ENCODE results near the gene CHMP2A.

CHMP2A gene

GRCh38 chr19:58551577-58552471 lies 3.1 kb downstream of the CHMP2A start:
- H3K4me3 ChIP-seq (ENCODE audit: low read depth, low read length), result no peak overlapping the region
- no peak for DNase-seq (ENCODE audit: low read depth)
- no peak for TF ChIP-seq CTCF (IDR thresholded peaks at IDR 0.05; ENCODE audit: control insufficient read depth, extremely low read depth, insufficient read depth)

GRCh38 chr19:58551123-58551497 lies 3.8 kb downstream of the CHMP2A start:
- no peak for TF ChIP-seq CTCF (IDR thresholded peaks at IDR 0.05; ENCODE audit: control insufficient read depth, extremely low read depth, insufficient read depth)
- no peak overlapping the region for H3K4me3 ChIP-seq (ENCODE audit: low read depth, low read length)
- DNase-seq (ENCODE audit: low read depth), result no peak

GRCh38 chr19:58550362-58551122 lies 4.4 kb downstream of the CHMP2A start:
- H3K4me3 ChIP-seq (ENCODE audit: low read depth, low read length), result no peak overlapping the region

GRCh38 chr19:58549664-58550361 lies 5.1 kb downstream of the CHMP2A start:
- DNase-seq (ENCODE audit: low read depth), result no peak
- no peak overlapping the region for H3K4me3 ChIP-seq (ENCODE audit: low read depth, low read length)
- no peak for TF ChIP-seq CTCF (IDR thresholded peaks at IDR 0.05; ENCODE audit: control insufficient read depth, extremely low read depth, insufficient read depth)

More at GRCh38 chr19:58550362-58551122, 4.4 kb downstream of the CHMP2A start:
- no peak for DNase-seq (ENCODE audit: low read depth)
- no peak for TF ChIP-seq CTCF (IDR thresholded peaks at IDR 0.05; ENCODE audit: control insufficient read depth, extremely low read depth, insufficient read depth)

GRCh38 chr19:58548859-58549663 lies 5.8 kb downstream of the CHMP2A start:
- no peak for DNase-seq (ENCODE audit: low read depth)
- no peak for TF ChIP-seq CTCF (IDR thresholded peaks at IDR 0.05; ENCODE audit: control insufficient read depth, extremely low read depth, insufficient read depth)
- H3K4me3 ChIP-seq (ENCODE audit: low read depth, low read length), result no peak overlapping the region
